Measurements from ENCODE around the gene CNDP1.
"Not testable (repeated sequence)": the region's sequence is repeated elsewhere in the genome, so short reads cannot be mapped to it uniquely, and the experiment has no call there.

The CNDP1 gene

GRCh38 chr18:74546007-74546406 is 11.7 kb downstream of the CNDP1 start:
- DNase-seq (ENCODE audit: low read depth), result no peak

DNA sequence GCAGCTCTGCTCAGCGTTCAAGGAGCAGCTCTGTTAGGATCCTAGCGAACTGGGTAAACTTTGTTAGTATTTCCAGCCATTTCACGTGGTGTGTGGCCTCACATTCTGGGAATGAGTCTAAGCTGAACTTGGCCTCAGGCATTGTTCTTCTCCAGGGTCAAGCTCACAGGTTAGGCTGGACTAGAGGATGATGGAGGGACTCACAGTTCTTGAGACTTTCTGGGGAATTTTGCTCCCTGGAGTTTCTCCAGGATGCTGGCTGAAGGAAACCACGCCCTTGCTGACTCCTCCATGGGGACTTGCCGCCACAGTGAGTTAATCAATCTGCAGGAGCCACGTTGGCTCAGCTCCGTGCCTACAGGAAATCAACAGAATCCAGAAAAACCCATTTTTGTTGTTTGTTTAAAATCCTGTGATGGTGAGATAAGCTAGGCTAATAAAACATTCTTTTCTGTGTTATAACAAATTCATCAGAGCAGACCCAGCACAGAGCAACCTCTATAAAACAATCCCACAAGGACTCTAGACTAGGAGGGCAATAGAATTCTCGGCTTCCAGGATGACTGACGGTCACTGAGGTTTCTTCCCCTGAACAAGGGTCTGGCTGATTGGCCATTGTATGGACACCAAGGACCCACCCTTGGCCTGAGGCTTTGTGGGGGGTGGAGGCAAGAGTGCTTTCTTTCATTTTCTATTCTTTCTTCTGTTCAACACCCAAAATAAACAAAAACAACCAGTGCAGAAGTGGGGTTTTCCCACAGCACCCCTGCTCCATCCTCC is 12.6 kb downstream of the CNDP1 start:
- peak; percentile 60 for DNase-seq (ENCODE audit: low read depth)

- no peak for DNase-seq (ENCODE audit: low read depth)
Observed at GRCh38 chr18:74547860-74548259, 13.6 kb downstream of the CNDP1 start.

DNA sequence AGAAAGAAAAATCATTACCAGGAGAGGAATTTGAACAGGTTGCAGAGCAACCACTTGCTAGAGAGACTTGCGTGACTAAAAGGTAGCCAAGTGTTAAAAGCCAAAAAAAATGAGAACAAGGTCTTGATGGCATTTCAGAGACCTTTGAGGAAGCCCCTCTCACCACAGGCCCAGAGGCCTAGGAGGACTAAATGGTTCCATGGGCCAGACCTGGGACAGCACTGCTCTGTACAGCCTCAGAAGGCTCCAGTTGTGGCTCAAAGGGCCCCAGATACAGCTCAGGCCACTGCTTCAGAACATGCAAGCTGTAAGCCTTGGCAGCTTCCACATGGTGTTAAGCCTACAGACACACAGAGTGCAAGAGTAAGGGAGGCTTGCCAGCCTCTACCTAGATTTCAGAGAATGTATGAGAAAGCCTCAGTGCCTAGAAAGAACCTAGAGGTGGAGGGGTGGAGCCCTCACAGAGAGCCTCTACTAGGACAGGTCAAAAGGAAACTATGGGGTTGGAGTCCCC is 15.3 kb downstream of the CNDP1 start:
- no peak for DNase-seq (ENCODE audit: low read depth)

GRCh38 chr18:74550886-74551285 is 16.6 kb downstream of the CNDP1 start:
- DNase-seq (ENCODE audit: low read depth), result no peak

DNA sequence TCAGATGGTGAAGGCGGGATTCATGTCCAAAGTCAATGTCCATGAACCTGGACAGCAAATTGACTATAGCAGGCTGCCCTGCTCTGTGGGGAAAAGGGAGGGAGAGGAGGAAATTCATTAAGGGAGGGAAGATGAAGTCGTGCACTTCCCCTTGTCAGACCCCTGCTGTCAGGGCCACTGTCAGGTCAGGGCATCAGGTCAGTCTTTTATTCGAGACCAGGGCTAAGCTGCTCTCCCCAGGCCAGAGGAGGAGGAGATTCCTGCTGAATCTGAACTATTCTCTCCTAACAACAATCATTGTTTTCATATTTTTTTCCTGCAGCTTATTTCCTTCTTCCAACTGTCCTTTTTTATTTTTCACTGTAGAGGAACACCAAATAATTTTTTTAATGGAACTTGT is 17.2 kb downstream of the CNDP1 start:
- DNase-seq (ENCODE audit: low read depth), result no peak

DNA sequence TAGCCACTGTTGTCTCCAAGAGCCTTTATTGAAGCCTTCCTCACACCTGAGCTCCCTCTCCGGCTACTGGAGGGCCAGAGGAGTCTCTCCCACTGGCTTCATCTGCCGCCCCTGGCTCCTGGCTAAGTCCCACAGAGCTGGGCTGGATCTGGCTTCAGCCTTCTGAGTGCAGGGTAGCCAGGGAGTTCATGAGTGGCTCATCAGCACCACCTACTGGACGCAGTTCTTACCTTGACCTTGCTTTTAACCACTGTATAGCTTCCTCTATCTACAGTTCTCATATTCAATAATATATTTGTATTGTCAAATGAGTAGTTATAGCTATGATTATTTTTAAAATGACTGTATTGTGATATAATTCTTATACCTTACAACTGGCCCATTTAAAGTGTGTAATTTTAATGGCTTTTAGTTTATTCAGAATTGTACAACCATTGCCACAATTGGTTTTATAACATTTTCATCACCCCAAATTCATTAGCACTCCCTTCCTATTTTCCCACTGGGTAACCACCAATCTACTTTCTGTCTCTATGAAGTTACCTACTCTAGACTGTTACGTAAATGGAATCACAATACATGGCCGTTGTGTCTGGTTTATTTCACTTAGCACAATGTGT is 17.7 kb downstream of the CNDP1 start:
- peak; percentile 66 for DNase-seq (ENCODE audit: low read depth)

GRCh38 chr18:74556126-74556525 is 21.8 kb downstream of the CNDP1 start:
- no peak for DNase-seq (ENCODE audit: low read depth)

GRCh38 chr18:74558096-74558495 is 23.8 kb downstream of the CNDP1 start:
- DNase-seq (ENCODE audit: low read depth), result no peak

- DNase-seq (ENCODE audit: low read depth), result no peak
Observed at GRCh38 chr18:74562131-74562730, 27.9 kb downstream of the CNDP1 start.

DNA sequence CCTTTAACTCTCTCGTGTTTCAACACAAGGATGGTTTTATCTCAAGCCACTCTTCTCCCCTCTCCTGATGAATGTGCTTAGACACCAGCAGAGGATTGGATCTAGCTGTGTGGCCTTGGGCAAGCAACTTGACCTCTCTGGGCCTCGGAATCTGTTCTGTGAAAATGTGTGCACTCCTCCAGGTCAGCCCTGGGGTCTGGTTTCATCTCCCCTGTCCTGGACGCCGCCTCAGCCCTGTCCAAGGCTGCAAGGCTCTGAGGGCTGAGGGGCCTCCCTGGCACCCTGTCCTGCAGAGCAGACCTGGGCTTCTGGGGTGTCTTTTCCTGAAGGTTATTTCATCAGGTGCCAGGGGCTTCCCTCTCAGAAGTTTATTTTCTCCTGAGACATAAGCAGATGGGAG is 28.5 kb downstream of the CNDP1 start:
- no peak for DNase-seq (ENCODE audit: low read depth)

GRCh38 chr18:74563999-74564398 is 29.7 kb downstream of the CNDP1 start:
- no peak for DNase-seq (ENCODE audit: low read depth)

DNA sequence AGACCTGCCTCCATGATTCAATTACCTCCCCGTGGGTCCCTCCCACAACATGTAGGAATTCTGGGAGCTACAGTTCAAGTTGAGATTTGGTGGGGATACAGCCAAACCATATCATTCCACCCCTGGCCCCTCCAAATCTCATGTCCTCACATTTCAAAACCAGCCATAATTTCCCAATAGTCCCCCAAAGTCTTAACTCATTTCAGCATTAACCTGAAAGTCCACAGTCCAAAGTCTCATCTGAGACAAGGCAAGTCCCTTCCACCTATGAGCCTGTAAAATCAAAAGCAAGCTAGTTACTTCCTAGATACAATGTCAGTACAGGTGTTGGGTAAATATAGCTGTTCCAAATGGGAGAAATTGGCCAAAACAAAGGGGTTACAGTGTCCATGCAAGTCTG is 30.9 kb downstream of the CNDP1 start:
- DNase-seq (ENCODE audit: low read depth), result not testable (repeated sequence)

GRCh38 chr18:74565993-74566392 is 31.7 kb downstream of the CNDP1 start:
- not testable (repeated sequence) for DNase-seq (ENCODE audit: low read depth)

DNA sequence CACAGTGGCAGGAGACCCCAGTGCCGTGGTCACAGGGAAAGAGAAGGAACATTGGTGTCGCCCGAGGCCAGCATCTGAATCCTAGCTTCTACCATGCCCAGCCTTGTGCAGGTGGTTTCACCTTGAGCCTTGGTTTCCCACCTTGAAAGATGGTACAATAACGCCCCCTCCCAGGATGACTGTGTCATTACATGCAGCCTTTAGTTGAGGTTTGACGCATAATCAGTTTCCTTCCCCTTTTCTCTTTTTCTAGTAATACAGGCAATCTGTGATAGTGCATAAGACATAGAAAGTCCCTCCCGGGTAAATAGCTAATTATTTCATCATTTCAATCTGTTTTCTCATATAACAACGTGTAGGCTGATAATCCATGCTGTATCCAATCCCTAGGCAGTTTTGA is 33.5 kb downstream of the CNDP1 start:
- DNase-seq (ENCODE audit: low read depth), result no peak

DNA sequence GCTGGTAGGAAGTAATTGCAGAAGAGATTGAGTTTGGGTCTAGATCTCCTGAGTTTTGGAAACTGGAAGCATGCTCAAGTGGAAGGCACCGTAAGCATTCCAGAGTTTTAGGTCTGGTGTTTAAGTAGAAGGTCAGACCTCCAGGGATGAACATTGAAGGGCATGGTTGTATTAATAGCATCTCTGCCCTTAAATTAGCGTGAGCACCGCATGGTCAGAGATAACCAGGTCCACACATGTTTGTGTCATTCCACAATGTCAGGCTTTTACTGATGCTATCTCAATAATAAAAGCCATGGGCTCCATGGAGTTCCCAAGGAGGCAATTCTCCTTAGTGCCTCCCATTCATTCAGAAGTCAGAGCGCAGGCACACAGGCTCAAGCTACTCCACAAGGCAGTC is 35.1 kb downstream of the CNDP1 start:
- no peak for DNase-seq (ENCODE audit: low read depth)

GRCh38 chr18:74570266-74570665 is 36.0 kb downstream of the CNDP1 start:
- DNase-seq (ENCODE audit: low read depth), result no peak

DNA sequence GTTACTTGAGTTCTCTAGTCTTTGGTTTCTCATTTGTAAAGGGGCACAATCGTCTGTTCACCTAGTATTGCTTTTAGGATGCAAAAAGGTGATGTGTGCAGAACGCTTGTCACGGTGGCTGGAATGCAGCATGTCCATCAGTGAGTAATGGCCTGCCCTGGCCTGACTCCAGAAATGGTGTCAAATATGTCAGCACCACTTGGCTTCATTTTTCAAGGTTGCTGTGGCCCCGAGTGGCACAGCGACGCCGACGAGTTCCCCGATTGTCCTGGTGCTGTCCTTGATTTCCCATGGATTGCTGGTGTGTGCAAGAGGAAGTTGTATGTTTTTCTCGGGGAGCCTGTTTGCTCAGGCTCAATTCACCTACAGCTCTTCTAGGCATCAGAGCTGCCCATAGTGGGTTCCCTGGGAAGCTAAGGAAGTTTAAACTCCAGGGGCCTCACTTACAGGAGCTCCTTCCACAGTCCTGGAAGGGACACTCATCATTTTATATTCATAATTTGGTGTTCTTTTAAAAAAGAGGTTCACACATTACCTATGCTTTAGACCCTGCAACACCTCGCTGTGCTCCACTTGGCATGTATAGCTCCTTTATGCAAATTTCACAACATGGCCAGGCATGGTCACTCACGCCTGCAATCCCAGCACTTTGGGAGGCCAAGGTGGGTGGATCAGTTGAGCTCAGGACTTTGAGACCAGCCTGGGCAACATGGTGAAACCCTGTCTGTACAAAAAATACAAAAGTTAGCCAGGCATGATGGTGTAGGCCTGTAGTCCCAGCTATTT is 37.8 kb downstream of the CNDP1 start:
- DNase-seq (ENCODE audit: low read depth), result no peak

DNA sequence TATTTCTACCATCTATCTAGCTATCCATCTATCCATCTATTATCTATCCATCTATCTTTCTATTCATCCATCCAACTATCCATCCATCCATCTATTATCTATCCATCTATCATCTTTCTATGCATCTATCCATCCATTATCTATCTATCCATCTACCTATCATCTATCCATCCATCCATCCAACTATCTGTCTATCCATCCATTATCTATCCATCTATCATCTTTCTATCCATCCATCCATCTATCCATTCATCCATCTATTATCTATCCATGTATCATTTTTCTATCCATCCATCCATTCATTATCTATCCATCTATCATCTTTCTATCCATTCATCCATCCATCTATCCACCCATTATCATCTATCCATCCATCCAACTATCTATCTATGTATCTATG is 38.8 kb downstream of the CNDP1 start:
- no peak for DNase-seq (ENCODE audit: low read depth)

GRCh38 chr18:74574916-74575315 is 40.6 kb downstream of the CNDP1 start:
- no peak for DNase-seq (ENCODE audit: low read depth)

GRCh38 chr18:74577019-74577418 is 42.7 kb downstream of the CNDP1 start:
- DNase-seq (ENCODE audit: low read depth), result no peak

DNA sequence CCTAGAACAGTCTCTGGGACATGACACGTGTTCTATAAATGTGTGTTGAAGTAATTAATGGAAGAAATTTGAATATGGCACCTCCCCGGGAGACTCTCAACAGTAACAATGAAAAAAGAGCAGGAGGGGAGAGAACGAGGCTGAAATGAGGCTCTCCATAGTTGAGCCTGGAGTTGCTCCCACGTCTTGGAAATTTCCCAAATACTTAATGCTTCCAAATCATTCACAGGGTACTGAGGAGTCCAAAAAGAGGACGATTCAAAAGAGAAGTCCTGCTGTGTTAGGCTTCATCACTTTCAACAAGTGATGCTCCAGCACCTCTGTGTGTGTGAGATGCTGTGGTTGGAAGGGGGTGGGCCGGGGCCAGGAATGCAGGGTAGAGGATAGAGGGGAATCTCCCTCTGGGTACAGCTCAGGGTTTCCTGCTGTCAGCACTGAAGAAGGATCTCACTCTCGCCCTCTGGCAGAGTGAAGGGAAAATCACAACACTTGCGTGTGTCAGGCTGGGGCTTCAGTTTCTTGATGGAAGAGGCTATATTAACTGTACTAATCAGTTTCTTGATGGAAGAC is 45.3 kb downstream of the CNDP1 start:
- DNase-seq (ENCODE audit: low read depth), result no peak

All from stromal cell of bone marrow (primary cell).